Stomach (tissue), 4 donors: ENCODE results near the gene KLHL10.

Experiments
- CTCF ChIP-seq, 7 experiments: fragments of 450-650 bp in 4 of 7; fragments of 200-600 bp in 3 of 7; sonication (generic) in 3 of 7; IDR thresholded peaks; one replicate each; pipeline ENCODE4 v1.5.1; 2016 to 2019; ENCODE audit warnings: antibody characterized with exemption in 7 of 7, control low read depth in 2 of 7, mild to moderate bottlenecking in 1 of 7
- EP300 ChIP-seq: sonication (generic); formaldehyde crosslinking; IDR thresholded peaks from one replicate; pipeline ENCODE4 v1.6.1; 2017; ENCODE audit warnings: antibody characterized with exemption

GRCh38 chr17:41801374-41802271 lies 36.0 kb upstream of the KLHL10 start:
- TF ChIP-seq CTCF (IDR thresholded peaks at IDR 0.05) (peak in 6 of 7 experiments; percentile 59 to 98 (median 96)), EP300 (no peak)
